ENCODE results near the gene CLCN6.

GRCh38 chr1:11833497-11833896, 27.5 kb downstream of the CLCN6 start:
- TF ChIP-seq, protein P1, sequence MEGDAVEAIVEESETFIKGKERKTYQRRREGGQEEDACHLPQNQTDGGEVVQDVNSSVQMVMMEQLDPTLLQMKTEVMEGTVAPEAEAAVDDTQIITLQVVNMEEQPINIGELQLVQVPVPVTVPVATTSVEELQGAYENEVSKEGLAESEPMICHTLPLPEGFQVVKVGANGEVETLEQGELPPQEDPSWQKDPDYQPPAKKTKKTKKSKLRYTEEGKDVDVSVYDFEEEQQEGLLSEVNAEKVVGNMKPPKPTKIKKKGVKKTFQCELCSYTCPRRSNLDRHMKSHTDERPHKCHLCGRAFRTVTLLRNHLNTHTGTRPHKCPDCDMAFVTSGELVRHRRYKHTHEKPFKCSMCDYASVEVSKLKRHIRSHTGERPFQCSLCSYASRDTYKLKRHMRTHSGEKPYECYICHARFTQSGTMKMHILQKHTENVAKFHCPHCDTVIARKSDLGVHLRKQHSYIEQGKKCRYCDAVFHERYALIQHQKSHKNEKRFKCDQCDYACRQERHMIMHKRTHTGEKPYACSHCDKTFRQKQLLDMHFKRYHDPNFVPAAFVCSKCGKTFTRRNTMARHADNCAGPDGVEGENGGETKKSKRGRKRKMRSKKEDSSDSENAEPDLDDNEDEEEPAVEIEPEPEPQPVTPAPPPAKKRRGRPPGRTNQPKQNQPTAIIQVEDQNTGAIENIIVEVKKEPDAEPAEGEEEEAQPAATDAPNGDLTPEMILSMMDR (IDR thresholded peaks at IDR 0.05), result no peak
- no peak for TF ChIP-seq POLR2A (IDR thresholded peaks at IDR 0.05)
